Panc1 (cell line): Measurements from ENCODE around the gene SLC7A9. TPM values are rescaled to one million over a fixed set of nuclear protein-coding genes. Genes with fewer than 3 reads are reported as not detected.

Experiments used
- ATAC-seq: fragments of 200-7000 bp; cut with Tn5 transposase; 2 replicates; pipeline ENCODE4 v1.9.1; 2020; ENCODE audit warnings: mild to moderate bottlenecking, moderate library complexity
- BruUV-seq: library from RNA; stranded (reverse); fragments of 400-500 nt; replicated peaks from 2 replicates; lab custom pipeline; 2021; lab: Mats Ljungman, UMichigan
- CTCF ChIA-PET: fragments of 300-600 bp; sonication (Branson Sonifier 250); formaldehyde crosslinking; loops from one replicate; lab custom pipeline; 2022; ENCODE audit warnings: antibody characterized with exemption; lab: Charles Lee
- POLR2A ChIA-PET: fragments of 300-600 bp; sonication (Branson Sonifier 250); formaldehyde crosslinking; loops from one replicate; lab custom pipeline; 2022; ENCODE audit warnings: antibody characterized with exemption; lab: Charles Lee
- DNase-seq: peaks from one replicate; pipeline ENCODE4 v3.0.0-alpha.2; 2010; ENCODE audit warnings: low read depth, low spot score
- H3K27ac ChIP-seq: 2 replicates; pipeline ENCODE4 v1.5.1; 2011; ENCODE audit warnings: mild to moderate bottlenecking, low read length, inconsistent platforms
- H3K27me3 ChIP-seq: fragments of 200-500 bp; sonication (Bioruptor generic); 2 replicates; pipeline ENCODE4 v1.6.0; 2014; ENCODE audit warnings: low read length, inconsistent platforms; ENCODE audit not compliant: control insufficient read depth, insufficient read depth
- H3K36me3 ChIP-seq: fragments of 200-500 bp; sonication (Bioruptor generic); 2 replicates; pipeline ENCODE4 v1.5.1; 2014; ENCODE audit warnings: inconsistent platforms, mild to moderate bottlenecking, low read length, moderate library complexity; ENCODE audit not compliant: control insufficient read depth, insufficient read depth
- H3K4me1 ChIP-seq: 2 replicates; pipeline ENCODE4 v1.5.1; 2011; ENCODE audit warnings: inconsistent platforms, mild to moderate bottlenecking, low read length, moderate library complexity; ENCODE audit not compliant: control insufficient read depth, insufficient read depth
- H3K4me3 ChIP-seq, 2 experiments: 2 replicates each; pipeline ENCODE4 v1.5.1; 2011 to 2012; ENCODE audit warnings: low read depth in 2 of 2, low read length in 2 of 2, mild to moderate bottlenecking in 2 of 2, inconsistent platforms in 1 of 2, moderate library complexity in 1 of 2
- H3K9me3 ChIP-seq: fragments of 200-500 bp; sonication (Bioruptor generic); 2 replicates; pipeline ENCODE4 v1.5.1; 2014; ENCODE audit warnings: low read depth, mild to moderate bottlenecking, inconsistent platforms, low read length, moderate library complexity; ENCODE audit not compliant: control insufficient read depth, insufficient read depth
- CTCF ChIP-seq: fragments of 450-650 bp; IDR thresholded peaks from 2 replicates; pipeline ENCODE4 v1.5.1; 2017; ENCODE audit warnings: mild to moderate bottlenecking
- POLR2AphosphoS5 ChIP-seq: IDR thresholded peaks from 2 replicates; pipeline ENCODE4 v1.6.1; 2012; ENCODE audit warnings: mild to moderate bottlenecking, low read depth, low read length, moderate library complexity
- REST ChIP-seq, 2 experiments: IDR thresholded peaks; 2 replicates each; pipeline ENCODE4 v1.6.1; 2011 to 2012; ENCODE audit warnings: low read depth in 2 of 2, control low read depth in 1 of 2, low read length in 1 of 2, mild to moderate bottlenecking in 1 of 2, moderate library complexity in 1 of 2; ENCODE audit not compliant: insufficient read depth in 1 of 2
- SIN3A ChIP-seq: IDR thresholded peaks from 2 replicates; pipeline ENCODE4 v1.6.1; 2012; ENCODE audit warnings: low read depth, mild to moderate bottlenecking, low read length, moderate library complexity, borderline replicate concordance; ENCODE audit not compliant: insufficient read depth
- TCF7L2 ChIP-seq: IDR thresholded peaks from 2 replicates; pipeline ENCODE4 v1.6.1; 2011; ENCODE audit warnings: mild to moderate bottlenecking, low read depth, low read length, inconsistent platforms
- in situ Hi-C: cut with HindIII; loops from 2 replicates; pipeline ENCODE4 v1.10.0; 2016; ENCODE audit warnings: low sequenced_read_pairs, low pct_unique_long_range_greater_than_20kb
- intact Hi-C: fragments of 100-400 bp; cut with micrococcal nuclease; formaldehyde crosslinking; loops from one replicate; pipeline ENCODE4 v1.10.0; 2022; ENCODE audit not compliant: unreplicated experiment
- total RNA-seq: library from RNA; stranded (reverse); gene quantifications from one replicate; pipeline ENCODE4 v1.2.1, GENCODE V29; 2021; ENCODE audit not compliant: unreplicated experiment

Gene SLC7A9
- total RNA-seq, 1 experiment from 2014 or later, result 0.28 TPM

GRCh38 chr19:32902448-32902847, 32.9 kb upstream of the SLC7A9 start:
- ATAC-seq, result no peak
- no peak for TF ChIP-seq CTCF
- TF ChIP-seq TCF7L2, result no peak
- TF ChIP-seq POLR2AphosphoS5, result no peak
- TF ChIP-seq SIN3A, result no peak
- no peak for TF ChIP-seq REST (IDR thresholded peaks at IDR 0.05; ENCODE audit: insufficient read depth in 1 of 2, low read depth in 2 of 2, low read length in 1 of 2)
- in situ Hi-C loops, result no loop called here
- H3K36me3 ChIP-seq, result no peaks in the 10 kb centered on the region
- H3K9me3 ChIP-seq, result no peaks in the 10 kb centered on the region
- no peak for DNase-seq
- intact Hi-C loops, result no loop called here
- no peaks in the 10 kb centered on the region for H3K27me3 ChIP-seq
- no TSS peak for BruUV-seq
- CTCF ChIA-PET, result no interaction called here
- H3K4me3 ChIP-seq, result no peak overlapping the region
- no peaks in the 10 kb centered on the region for H3K4me1 ChIP-seq
- POLR2A ChIA-PET, result no interaction called here
- H3K27ac ChIP-seq, result no peak overlapping the region

GRCh38 chr19:32901504-32902161, 32.1 kb upstream of the SLC7A9 start:
- no peak for TF ChIP-seq SIN3A
- TF ChIP-seq TCF7L2, result no peak
- TF ChIP-seq REST (IDR thresholded peaks at IDR 0.05; ENCODE audit: insufficient read depth in 1 of 2, low read depth in 2 of 2, low read length in 1 of 2), result no peak
- no peak for TF ChIP-seq POLR2AphosphoS5
- no peak for TF ChIP-seq CTCF
- Histone ChIP-seq H3K27ac (no peak overlapping the region), H3K4me1 (no peaks in the 10 kb centered on the region), H3K4me3 (no peak overlapping the region), H3K27me3 (no peaks in the 10 kb centered on the region), H3K9me3 (no peaks in the 10 kb centered on the region), H3K36me3 (no peaks in the 10 kb centered on the region)
- ChIA-PET CTCF (no interaction called here), POLR2A (interaction anchor here (0.7 kb wide), 1 partner anchor 83 kb away, joined by 4 read pairs; no protein-coding TSS in a partner anchor)
- intact Hi-C loops, result no loop called here
- DNase-seq (no peak), ATAC-seq (no peak)
- in situ Hi-C loops, result no loop called here
- BruUV-seq, result no TSS peak
